HG03354 (cell line): ENCODE data around the gene RUVBL2.

Experiments used
- ATAC-seq: cut with Tn5 transposase; IDR thresholded peaks from one replicate; pipeline ENCODE4 v1.9.1; 2021; ENCODE audit warnings: mild to moderate bottlenecking; ENCODE audit not compliant: unreplicated experiment, poor library complexity, severe bottlenecking

Gene RUVBL2

GRCh38 chr19:48986211-48986610 lies 7.5 kb upstream of the RUVBL2 start:
- ATAC-seq, result no peak

GRCh38 chr19:48987323-48987722 lies 6.4 kb upstream of the RUVBL2 start:
- ATAC-seq, result no peak

GRCh38 chr19:48988286-48988685 lies 5.4 kb upstream of the RUVBL2 start:
- no peak for ATAC-seq

GRCh38 chr19:48988860-48989259 lies 4.8 kb upstream of the RUVBL2 start:
- ATAC-seq, result no peak

GRCh38 chr19:48989701-48990291 lies 3.9 kb upstream of the RUVBL2 start:
- no peak for ATAC-seq

GRCh38 chr19:48990400-48990799 lies 3.3 kb upstream of the RUVBL2 start:
- no peak for ATAC-seq

- no peak for ATAC-seq
Measured at GRCh38 chr19:48991011-48991609, 2.6 kb upstream of the RUVBL2 start.

- no peak for ATAC-seq
Measured at GRCh38 chr19:48991873-48992580, 1.7 kb upstream of the RUVBL2 start.

- peak; percentile 1 for ATAC-seq
Measured at GRCh38 chr19:48992581-48993174, 1.0 kb upstream of the RUVBL2 start.

- no peak for ATAC-seq
Measured at GRCh38 chr19:48994035-48994386, 324 bp downstream of the RUVBL2 start.

GRCh38 chr19:48997972-48998371 lies 4.3 kb downstream of the RUVBL2 start:
- no peak for ATAC-seq

- no peak for ATAC-seq
Measured at GRCh38 chr19:48999481-49000325, 6.0 kb downstream of the RUVBL2 start.

- ATAC-seq, result no peak
Measured at GRCh38 chr19:49004133-49004532, 10.4 kb downstream of the RUVBL2 start.

GRCh38 chr19:49004964-49005614 lies 11.4 kb downstream of the RUVBL2 start:
- ATAC-seq, result no peak

GRCh38 chr19:49006905-49007304 lies 13.2 kb downstream of the RUVBL2 start:
- no peak for ATAC-seq

- no peak for ATAC-seq
Measured at GRCh38 chr19:49009828-49010227, 16.1 kb downstream of the RUVBL2 start.

GRCh38 chr19:49010453-49010852 lies 16.8 kb downstream of the RUVBL2 start:
- no peak for ATAC-seq

GRCh38 chr19:49011194-49011593 lies 17.5 kb downstream of the RUVBL2 start:
- ATAC-seq, result no peak

GRCh38 chr19:49014123-49014869 lies 20.6 kb downstream of the RUVBL2 start:
- ATAC-seq, result no peak
